GM12864 (cell line): ENCODE measurements around the gene CEACAM4.

ENCODE experiments used
- DNase-seq: peaks from one replicate; pipeline ENCODE4 v3.0.0-alpha.2; 2011; ENCODE audit warnings: low read depth
- H3K4me3 ChIP-seq: 2 replicates; pipeline ENCODE4 v1.5.1; 2011; ENCODE audit warnings: mild to moderate bottlenecking, low read depth, low read length, control low read depth
- TF ChIP-seq, protein P1 (sequence below): IDR thresholded peaks from 2 replicates; pipeline ENCODE4 v1.5.1; 2011; ENCODE audit warnings: low read depth, mild to moderate bottlenecking, moderate library complexity, low read length, control low read depth, inconsistent platforms; ENCODE audit errors: missing control alignments

CEACAM4 gene

DNA sequence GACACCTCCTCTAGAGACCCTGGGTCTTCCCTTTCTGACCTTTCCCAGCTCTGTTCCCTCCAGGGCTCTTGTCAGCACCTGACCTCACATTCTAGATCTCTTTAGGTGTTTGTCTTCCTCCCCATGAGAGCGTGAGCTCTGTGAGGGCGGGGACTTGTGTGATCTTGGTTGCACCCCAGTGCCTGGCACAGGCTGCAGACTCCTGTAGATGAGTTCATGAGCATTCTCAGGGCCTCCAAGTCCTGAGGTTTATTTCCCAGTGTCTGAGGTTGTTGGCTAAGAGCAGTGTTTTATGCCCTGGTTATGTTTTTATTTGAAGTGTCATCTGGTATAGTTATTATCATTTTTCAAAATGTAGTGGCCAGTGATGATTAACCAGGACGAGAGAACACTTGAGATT lies 596 bp downstream of the CEACAM4 start:
- TF ChIP-seq, protein P1, sequence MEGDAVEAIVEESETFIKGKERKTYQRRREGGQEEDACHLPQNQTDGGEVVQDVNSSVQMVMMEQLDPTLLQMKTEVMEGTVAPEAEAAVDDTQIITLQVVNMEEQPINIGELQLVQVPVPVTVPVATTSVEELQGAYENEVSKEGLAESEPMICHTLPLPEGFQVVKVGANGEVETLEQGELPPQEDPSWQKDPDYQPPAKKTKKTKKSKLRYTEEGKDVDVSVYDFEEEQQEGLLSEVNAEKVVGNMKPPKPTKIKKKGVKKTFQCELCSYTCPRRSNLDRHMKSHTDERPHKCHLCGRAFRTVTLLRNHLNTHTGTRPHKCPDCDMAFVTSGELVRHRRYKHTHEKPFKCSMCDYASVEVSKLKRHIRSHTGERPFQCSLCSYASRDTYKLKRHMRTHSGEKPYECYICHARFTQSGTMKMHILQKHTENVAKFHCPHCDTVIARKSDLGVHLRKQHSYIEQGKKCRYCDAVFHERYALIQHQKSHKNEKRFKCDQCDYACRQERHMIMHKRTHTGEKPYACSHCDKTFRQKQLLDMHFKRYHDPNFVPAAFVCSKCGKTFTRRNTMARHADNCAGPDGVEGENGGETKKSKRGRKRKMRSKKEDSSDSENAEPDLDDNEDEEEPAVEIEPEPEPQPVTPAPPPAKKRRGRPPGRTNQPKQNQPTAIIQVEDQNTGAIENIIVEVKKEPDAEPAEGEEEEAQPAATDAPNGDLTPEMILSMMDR: no peak
- no peak for DNase-seq
- H3K4me3 ChIP-seq: no peak overlapping the region

DNA sequence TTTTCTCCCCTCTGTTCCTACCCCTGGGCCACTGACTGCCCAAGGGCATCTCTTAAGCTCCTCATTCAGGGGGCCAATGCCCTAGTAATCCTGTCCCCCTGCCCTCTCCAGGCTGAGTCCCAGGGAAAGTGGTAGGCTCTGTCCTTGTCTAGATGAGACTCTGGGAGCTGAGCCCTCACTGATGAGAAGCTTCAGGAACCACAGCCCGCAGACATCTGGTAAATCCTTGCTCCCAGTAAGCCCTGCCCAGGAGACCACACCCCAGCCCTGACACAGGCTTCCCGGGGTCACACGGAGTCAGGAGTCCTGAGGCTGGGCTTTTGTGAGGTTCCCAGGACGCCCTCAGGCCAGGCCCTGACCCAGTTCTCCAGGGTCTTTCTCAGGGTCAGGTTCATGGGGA lies 1.9 kb downstream of the CEACAM4 start:
- H3K4me3 ChIP-seq: no peak overlapping the region
- TF ChIP-seq, protein P1: no peak
- no peak for DNase-seq

DNA sequence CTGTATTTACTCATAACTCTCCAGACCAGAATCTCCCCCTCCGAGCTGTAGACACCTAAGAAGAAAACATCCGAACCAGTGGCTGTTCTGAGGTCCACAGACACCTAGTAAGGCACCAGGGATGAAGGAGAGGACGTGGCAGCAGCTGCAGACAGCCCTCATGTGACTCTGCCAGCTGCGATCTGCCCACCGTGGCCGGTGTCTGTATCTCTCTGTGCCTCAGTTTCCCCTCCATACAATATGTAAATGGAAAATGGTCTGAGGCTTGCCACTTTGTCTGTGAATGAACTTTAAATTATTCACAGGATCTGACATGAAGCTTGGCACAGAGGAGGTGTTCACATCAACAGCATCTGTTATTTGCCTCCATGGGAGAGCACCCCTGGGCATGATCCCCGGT lies 2.4 kb downstream of the CEACAM4 start:
- TF ChIP-seq, protein P1: no peak
- DNase-seq: no peak
- H3K4me3 ChIP-seq: no peak overlapping the region

DNA sequence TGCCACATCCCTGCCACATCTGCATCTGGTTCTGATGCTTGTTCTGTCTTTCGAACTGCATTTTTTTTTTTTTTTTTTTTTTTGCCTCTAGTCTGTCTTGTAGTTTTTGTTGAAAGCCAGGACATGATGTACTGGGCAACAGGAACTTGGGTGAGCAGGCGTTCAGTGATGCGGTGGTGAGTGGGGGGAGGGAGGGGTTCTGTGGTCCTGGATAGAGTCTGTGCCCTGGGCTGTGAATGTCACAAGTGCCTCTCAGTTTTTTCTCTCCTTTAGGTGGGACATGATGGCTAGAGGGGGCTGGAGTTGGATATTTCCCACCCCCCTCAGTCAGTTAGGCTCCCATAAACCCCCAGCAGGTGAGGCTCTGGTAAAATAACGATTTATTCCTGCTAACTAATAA lies 3.5 kb downstream of the CEACAM4 start:
- DNase-seq: no peak
- TF ChIP-seq, protein P1: no peak
- no peak overlapping the region for H3K4me3 ChIP-seq

DNA sequence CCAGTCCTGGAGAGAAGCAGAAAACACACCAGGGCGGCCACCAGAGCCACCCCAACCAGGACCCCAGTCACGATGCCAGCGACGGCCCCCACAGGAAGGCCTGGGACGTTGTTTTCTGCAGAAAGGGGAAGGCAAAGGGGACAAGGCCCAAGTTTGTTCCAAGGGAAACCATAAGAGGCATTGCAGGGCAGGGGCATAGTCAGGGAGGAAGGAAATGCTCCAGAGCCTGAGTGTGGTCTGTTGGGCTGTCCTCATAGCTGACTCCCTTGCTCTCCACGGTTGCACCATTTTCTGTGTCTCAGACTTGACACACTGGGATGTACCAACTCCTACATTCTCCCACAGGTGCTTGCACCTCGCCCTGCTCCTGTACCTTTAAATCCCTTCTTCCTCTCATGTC lies 5.2 kb downstream of the CEACAM4 start:
- no peak overlapping the region for H3K4me3 ChIP-seq
- no peak for DNase-seq

DNA sequence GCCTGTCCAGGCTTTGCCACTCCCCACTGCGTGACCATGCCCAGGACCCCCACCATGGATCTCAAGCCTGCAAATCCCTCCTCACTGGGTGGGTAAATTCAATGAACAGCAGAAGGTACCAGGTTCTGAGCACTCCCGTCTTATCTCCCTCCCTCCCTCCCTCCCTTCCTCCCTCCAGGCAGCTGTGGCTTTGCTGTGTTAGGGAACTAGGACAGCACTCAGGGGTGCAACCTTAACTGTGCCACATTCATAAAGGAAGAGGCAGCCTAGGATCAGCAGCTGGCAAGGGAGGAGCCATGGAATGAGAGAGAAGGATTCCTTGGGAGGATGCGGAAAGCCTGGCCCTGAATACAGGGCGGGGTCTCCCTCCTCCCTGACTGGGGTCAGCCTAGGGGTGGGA lies 5.6 kb downstream of the CEACAM4 start:
- no peak overlapping the region for H3K4me3 ChIP-seq
- no peak for DNase-seq
- TF ChIP-seq, protein P1: no peak

More for the DNA sequence above, 5.2 kb downstream of the CEACAM4 start:
- TF ChIP-seq, protein P1: no peak

DNA sequence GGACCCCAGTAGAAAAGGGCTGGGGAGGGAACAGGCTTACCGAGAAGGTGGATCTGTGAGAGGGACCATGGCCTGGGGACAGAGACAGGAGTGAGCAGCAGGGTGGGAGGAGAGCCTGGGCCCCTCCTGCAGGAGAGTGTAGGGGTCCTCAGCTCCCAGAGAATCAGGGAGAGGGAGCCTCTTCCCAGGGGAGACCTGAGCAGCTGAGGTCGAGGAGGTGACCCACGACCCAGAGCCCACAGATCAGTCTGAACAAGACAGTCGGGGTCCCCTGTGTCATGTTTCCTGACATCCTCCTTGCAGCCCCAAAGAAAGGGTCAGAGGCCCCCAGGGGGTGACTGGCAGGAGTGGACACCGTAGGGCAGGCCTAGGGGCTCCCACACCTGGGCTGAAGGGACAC lies 6.7 kb downstream of the CEACAM4 start:
- H3K4me3 ChIP-seq: no peak overlapping the region
- DNase-seq: no peak

More for the DNA sequence above, 6.7 kb downstream of the CEACAM4 start:
- TF ChIP-seq, protein P1: no peak
